VCaP (cell line): Measurements from ENCODE around the gene ESM1.

Experiments
- H3K27ac ChIP-seq: fragments of 450-650 bp; 2 replicates; pipeline ENCODE4 v1.5.1; 2017
- TF ChIP-seq, protein P1 (sequence below): fragments of 450-650 bp; conservative IDR thresholded peaks from 2 replicates; pipeline ENCODE4 v1.5.1; 2017; ENCODE audit warnings: mild to moderate bottlenecking, moderate library complexity

The ESM1 gene, protein sequence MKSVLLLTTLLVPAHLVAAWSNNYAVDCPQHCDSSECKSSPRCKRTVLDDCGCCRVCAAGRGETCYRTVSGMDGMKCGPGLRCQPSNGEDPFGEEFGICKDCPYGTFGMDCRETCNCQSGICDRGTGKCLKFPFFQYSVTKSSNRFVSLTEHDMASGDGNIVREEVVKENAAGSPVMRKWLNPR

DNA sequence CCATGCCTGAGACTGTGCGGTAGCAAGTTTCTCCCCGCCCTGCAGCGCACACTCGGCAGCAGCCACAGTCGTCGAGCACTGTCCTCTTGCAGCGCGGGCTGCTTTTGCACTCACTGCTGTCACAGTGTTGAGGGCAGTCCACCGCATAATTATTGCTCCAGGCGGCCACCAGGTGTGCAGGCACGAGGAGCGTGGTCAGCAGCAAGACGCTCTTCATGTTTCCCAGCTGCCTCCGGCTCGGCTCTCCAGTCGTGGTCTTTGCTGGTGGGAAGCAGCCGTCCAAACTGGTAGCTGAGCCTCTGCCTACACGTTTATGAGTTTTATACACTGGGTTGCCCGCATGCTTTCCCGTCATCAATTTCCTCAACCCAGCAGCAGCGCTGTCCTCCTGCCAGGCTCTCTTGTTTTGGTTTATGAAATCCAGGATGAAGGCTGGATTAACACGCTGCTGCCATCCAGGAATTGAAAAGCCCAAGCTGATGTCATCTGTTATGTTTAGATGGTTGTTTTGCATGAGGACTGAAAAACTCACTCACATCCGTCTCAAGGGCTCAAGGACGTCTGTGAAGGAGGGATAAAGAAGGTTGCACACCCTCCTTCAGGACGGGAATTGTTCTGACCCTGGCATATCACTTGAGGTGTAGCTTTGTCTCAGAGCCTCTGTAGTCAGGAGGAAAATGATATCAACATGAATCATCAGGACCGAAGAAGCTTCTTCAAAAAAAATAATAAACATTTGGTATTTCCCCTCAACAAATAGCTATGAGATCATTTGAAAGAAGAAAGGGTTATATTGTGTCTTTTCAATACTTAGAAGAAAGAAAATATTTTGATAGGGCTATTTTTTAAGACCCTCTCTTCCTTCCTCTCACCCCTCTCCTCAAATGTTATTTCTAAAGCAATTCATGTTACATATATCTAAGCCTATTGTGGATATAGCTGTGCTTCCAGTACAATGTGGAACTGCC lies at the start of gene ESM1:
Gene ESM1, minus strand, starts transcription at position 293 of the 968 bp plus-strand sequence. Its CDS starts 76 bp downstream, at position 217.
- H3K27ac ChIP-seq, result no peak within 1 kb of the TSS
- TF ChIP-seq, protein P1, sequence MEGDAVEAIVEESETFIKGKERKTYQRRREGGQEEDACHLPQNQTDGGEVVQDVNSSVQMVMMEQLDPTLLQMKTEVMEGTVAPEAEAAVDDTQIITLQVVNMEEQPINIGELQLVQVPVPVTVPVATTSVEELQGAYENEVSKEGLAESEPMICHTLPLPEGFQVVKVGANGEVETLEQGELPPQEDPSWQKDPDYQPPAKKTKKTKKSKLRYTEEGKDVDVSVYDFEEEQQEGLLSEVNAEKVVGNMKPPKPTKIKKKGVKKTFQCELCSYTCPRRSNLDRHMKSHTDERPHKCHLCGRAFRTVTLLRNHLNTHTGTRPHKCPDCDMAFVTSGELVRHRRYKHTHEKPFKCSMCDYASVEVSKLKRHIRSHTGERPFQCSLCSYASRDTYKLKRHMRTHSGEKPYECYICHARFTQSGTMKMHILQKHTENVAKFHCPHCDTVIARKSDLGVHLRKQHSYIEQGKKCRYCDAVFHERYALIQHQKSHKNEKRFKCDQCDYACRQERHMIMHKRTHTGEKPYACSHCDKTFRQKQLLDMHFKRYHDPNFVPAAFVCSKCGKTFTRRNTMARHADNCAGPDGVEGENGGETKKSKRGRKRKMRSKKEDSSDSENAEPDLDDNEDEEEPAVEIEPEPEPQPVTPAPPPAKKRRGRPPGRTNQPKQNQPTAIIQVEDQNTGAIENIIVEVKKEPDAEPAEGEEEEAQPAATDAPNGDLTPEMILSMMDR, result peak; percentile 29; the same call in 1 of the 2 replicates

DNA sequence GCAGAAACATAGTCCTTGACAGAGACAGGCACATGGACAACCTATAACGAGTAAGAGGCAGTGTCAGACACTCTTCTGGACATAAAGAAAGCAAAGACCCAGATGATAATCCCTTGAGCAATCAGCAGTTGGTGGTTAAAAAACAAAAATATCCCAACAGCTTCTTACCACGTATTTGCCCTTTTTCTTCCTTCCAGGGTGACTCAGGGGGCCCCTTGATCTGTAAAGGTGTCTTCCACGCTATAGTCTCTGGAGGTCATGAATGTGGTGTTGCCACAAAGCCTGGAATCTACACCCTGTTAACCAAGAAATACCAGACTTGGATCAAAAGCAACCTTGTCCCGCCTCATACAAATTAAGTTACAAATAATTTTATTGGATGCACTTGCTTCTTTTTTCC lies 48.2 kb upstream of the ESM1 start:
- no peak overlapping the region for H3K27ac ChIP-seq
- TF ChIP-seq, protein P1, result no peak

DNA sequence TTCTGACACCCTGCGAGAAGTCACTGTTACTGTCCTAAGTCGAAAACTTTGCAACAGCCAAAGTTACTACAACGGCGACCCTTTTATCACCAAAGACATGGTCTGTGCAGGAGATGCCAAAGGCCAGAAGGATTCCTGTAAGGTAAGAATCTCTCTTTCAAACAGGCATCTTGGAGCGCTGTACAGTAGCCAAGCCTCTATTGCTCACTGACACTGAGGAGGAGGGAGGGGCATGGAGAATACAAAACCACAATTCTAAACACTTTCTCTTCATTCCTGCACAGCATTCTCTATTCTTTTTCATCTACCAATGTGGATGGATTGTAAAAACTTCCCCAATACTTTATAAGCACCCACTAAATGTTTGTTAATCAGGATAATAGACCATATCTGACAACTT lies 46.1 kb upstream of the ESM1 start:
- no peak overlapping the region for H3K27ac ChIP-seq
- TF ChIP-seq, protein P1, result no peak

DNA sequence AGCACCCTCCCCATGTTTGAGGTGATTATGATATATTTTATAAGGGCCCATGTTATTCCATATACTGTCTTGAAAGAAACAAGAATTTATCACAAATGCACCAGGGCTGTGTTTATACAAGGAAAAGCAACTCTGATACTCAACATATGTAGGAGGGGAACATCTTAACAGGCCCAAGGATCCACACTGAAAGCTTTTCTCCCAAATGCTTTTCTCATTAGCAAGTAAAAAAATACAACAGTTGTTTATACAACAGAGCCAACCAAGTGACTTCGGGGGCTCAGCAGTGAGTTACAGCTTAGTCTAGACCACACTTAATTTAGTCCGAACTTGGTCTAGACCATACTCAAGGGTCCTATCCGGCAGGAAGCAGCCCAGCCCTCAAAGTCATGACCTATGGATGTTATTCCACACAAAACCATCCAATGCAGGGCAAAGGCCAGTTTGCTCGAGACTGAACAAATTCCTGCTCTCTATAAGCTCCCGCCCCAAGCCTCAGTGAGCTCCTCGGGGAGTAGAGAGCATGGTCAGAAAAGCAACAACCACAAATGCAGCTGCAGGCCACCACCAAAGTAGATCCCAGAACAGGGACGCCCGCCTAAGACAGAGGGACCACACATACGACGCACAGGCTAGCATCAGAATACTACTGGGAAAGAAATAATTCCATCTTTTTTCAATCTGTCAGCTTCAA lies 45.4 kb upstream of the ESM1 start:
- H3K27ac ChIP-seq, result no peak overlapping the region
- TF ChIP-seq, protein P1, result no peak

DNA sequence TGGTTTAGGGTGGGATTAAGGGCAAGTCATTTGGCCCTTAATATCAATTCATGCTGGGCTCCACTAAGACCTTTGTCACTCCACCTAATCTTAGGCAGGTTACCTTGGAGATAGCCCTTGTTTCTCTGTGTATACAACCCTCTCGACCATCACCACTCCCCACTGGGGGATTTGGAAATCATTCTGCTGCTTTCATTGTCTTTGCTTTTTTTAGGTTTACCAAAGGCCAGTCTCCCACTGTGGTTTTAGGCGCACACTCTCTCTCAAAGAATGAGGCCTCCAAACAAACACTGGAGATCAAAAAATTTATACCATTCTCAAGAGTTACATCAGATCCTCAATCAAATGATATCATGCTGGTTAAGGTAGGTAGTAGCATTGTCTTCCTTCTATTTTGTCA lies 44.8 kb upstream of the ESM1 start:
- H3K27ac ChIP-seq, result no peak overlapping the region
- TF ChIP-seq, protein P1, result no peak

DNA sequence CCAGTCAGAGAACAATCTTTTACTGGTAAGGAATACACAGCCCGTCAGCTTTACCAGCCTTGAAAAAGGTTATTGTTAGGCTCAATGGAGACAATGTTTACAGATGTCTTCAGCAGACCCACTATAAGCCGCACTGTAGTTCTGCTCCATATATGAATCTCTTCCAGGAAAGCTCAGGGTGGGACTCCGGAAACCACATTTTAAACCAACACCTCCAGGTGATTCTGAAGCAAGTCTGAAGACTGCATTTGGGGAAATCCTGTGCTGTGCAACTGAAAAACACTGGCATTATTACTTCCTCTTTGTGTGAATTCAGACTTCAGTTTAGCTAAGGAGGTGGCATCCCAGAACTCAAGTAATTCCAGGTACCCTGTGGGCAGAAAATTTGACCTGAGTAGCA lies 42.2 kb upstream of the ESM1 start:
- TF ChIP-seq, protein P1, result no peak
- no peak overlapping the region for H3K27ac ChIP-seq

DNA sequence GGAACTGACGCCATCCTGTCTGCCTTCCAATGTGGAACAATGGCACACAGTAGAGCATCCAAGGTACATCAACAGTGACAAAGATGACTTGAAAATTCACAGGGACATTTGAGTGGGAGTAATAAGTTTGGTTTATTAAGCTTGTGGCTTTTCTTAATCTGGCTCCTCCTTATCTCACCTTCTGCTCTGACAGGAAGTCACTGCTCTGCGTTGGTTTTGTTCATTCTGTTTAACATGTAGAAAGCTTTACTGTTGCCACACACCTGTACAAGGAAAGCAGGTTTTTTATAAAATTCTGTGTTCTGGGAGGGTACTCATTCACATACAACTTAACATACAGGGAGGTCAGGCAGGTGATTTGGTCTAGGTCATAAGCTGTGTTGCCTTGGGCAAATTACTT lies 37.1 kb upstream of the ESM1 start:
- TF ChIP-seq, protein P1, result no peak

More for the DNA sequence above, 37.1 kb upstream of the ESM1 start:
- no peak overlapping the region for H3K27ac ChIP-seq
